Transverse colon (tissue), 4 donors: ENCODE measurements around the gene CBFA2T2. TPM values are rescaled to one million over a fixed set of nuclear protein-coding genes. Genes with fewer than 3 reads are reported as not detected.

ENCODE experiments used
- DNase-seq: peaks from one replicate; pipeline ENCODE4 v3.0.0-alpha.2; 2019
- H3K27ac ChIP-seq, 4 donors: fragments of 200-600 bp; sonication (generic); 2 replicates each; pipeline ENCODE4 v1.5.1; 2016 to 2018; ENCODE audit warnings: inconsistent platforms in 4 of 4
- H3K27me3 ChIP-seq: fragments of 200-600 bp; sonication (generic); 2 replicates; pipeline ENCODE4 v1.5.1; 2017; ENCODE audit warnings: inconsistent platforms
- H3K36me3 ChIP-seq, 4 donors: fragments of 200-600 bp; sonication (generic); 2 replicates each; pipeline ENCODE4 v1.5.1; 2017 to 2019; ENCODE audit warnings: inconsistent platforms in 4 of 4
- H3K4me1 ChIP-seq, 4 donors: fragments of 200-600 bp; sonication (generic); 2 replicates each; pipeline ENCODE4 v1.5.1; 2017 to 2020; ENCODE audit warnings: inconsistent platforms in 4 of 4
- H3K4me3 ChIP-seq, 4 donors: fragments of 200-600 bp; sonication (generic); 1 replicate in 1 of 4; 2 replicates in 3 of 4; pipeline versions ENCODE4 v1.5.1 to v1.6.1; 2017 to 2019; ENCODE audit warnings: inconsistent platforms in 4 of 4
- H3K9me3 ChIP-seq, 2 donors: fragments of 200-600 bp; sonication (generic); 2 replicates each; pipeline ENCODE4 v1.5.1; 2017 to 2019; ENCODE audit warnings: inconsistent platforms in 2 of 2
- EP300 ChIP-seq: sonication (generic); formaldehyde crosslinking; IDR thresholded peaks from one replicate; pipeline ENCODE4 v1.6.1; 2017; ENCODE audit warnings: antibody characterized with exemption, low read depth
- POLR2A ChIP-seq: fragments of 450-650 bp; IDR thresholded peaks from one replicate; pipeline ENCODE4 v1.6.1; 2016; ENCODE audit warnings: antibody characterized with exemption, mild to moderate bottlenecking, moderate library complexity
- POLR2AphosphoS5 ChIP-seq, 3 donors: sonication (generic); formaldehyde crosslinking; IDR thresholded peaks; one replicate each; pipeline ENCODE4 v1.6.1; 2016; ENCODE audit warnings: antibody characterized with exemption in 3 of 3
- WGBS, 2 donors: methylation state at CpG; one replicate each; pipeline ENCODE4 v1.1.5; 2018; ENCODE audit warnings: low coverage in 1 of 2; 5-methylcytosine and 5-hydroxymethylcytosine counted together
- in situ Hi-C, 4 donors: fragments of 200-750 bp; cut with MboI; loops; one replicate each; pipeline versions ENCODE4 v1.15.0 to v1.15.1; 2017; ENCODE audit warnings: low sequenced_read_pairs in 3 of 4, low pct_ligation_motif_present in 1 of 4, low pct_unique_long_range_greater_than_20kb in 1 of 4
- intact Hi-C: fragments of 100-400 bp; cut with DNase I; formaldehyde crosslinking; loops from one replicate; pipeline ENCODE4 v1.15.1; 2023; ENCODE audit warnings: low total_unique reads
- total RNA-seq, 4 donors: library from RNA; depleted of rRNA; stranded (reverse); fragments of >200 nt; gene quantifications; one replicate each; pipeline ENCODE4 v1.1.0, GENCODE V29; 2016
- TF ChIP-seq, protein P1 (sequence below), 5 experiments: fragments of 200-600 bp in 3 of 5; fragments of 450-650 bp in 2 of 5; sonication (generic) in 3 of 5; IDR thresholded peaks; 1 replicate in 2 of 5; 2 replicates in 3 of 5; pipeline ENCODE4 v1.5.1; 2016 to 2017; ENCODE audit warnings: antibody characterized with exemption in 5 of 5, inconsistent platforms in 3 of 5, mild to moderate bottlenecking in 2 of 5, moderate library complexity in 1 of 5

Gene CBFA2T2
- total RNA-seq, 4 donors from 2014 or later = 35.8 to 62.3 (median 46.6) TPM

DNA sequence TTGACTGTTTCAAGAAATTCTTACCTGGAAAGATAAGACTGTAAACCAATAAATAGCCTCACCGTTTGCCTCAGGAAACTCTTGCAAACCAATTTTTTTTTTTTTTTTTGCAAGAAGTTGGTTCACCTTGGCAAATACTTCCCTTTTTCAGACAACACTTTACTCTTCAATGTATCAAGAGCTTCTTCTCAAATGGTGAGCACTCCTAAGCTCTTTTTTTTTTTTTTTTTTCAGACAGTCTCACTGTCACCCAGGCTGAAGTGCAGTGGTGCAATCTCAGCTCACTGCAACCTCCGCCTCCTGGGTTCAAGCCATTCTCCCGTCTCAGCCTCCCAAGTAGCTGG is 23.6 kb upstream of the CBFA2T2 start:
- in situ Hi-C loops = loop anchor here in 1 of 4 donors (10.0 kb wide), 1 partner anchor 189 kb away; no protein-coding TSS in a partner anchor
- no peaks in the 10 kb centered on the region for H3K9me3 ChIP-seq
- no peak overlapping the region for H3K27ac ChIP-seq
- no peak overlapping the region for H3K4me3 ChIP-seq
- intact Hi-C loops = no loop called here
- DNase-seq = no peak
- H3K36me3 ChIP-seq = no peaks in the 10 kb centered on the region
- no peaks in the 10 kb centered on the region for H3K27me3 ChIP-seq
- TF ChIP-seq EP300 = no peak
- no peak for TF ChIP-seq POLR2AphosphoS5 (IDR thresholded peaks at IDR 0.05)
- TF ChIP-seq, protein P1, sequence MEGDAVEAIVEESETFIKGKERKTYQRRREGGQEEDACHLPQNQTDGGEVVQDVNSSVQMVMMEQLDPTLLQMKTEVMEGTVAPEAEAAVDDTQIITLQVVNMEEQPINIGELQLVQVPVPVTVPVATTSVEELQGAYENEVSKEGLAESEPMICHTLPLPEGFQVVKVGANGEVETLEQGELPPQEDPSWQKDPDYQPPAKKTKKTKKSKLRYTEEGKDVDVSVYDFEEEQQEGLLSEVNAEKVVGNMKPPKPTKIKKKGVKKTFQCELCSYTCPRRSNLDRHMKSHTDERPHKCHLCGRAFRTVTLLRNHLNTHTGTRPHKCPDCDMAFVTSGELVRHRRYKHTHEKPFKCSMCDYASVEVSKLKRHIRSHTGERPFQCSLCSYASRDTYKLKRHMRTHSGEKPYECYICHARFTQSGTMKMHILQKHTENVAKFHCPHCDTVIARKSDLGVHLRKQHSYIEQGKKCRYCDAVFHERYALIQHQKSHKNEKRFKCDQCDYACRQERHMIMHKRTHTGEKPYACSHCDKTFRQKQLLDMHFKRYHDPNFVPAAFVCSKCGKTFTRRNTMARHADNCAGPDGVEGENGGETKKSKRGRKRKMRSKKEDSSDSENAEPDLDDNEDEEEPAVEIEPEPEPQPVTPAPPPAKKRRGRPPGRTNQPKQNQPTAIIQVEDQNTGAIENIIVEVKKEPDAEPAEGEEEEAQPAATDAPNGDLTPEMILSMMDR (IDR thresholded peaks at IDR 0.05) = no peak
- no peak for TF ChIP-seq POLR2A
- no peaks in the 10 kb centered on the region for H3K4me1 ChIP-seq
- 39 to 69% methylated on average over 1 to 3 of the region's 3 CpGs for WGBS, 2 donors

DNA sequence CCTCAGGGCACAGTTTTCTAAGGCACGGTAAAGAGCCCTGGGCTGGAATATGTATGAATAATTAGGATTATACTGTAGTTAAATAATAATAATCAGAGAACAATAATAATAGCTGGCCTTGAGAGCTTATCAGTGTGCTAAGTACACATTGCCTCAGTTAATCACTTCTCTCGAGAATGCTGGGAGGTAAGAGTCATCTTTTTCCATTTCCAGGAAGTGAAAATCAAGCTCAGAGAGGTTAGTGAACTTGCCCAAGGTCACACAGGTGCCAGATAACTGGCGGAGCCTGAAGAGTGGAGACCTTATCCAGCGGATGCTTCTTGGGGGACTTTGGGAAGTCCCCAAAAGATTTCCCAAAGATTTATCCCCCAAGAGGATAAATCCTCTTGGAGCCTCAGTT is 19.4 kb upstream of the CBFA2T2 start:
- Histone ChIP-seq H3K27ac (no peak overlapping the region), H3K4me1 (peaks cover 0 to 21% (median 9%) of the 10 kb centered on the region in 4 donors), H3K27me3 (no peaks in the 10 kb centered on the region), H3K9me3 (no peaks in the 10 kb centered on the region), H3K36me3 (no peaks in the 10 kb centered on the region), H3K4me3 (no peak overlapping the region)
- intact Hi-C loops = no loop called here
- no peak for TF ChIP-seq POLR2AphosphoS5 (IDR thresholded peaks at IDR 0.05)
- TF ChIP-seq EP300 = no peak
- no peak for TF ChIP-seq POLR2A
- TF ChIP-seq, protein P1 (IDR thresholded peaks at IDR 0.05) = no peak
- DNase-seq = no peak
- in situ Hi-C loops = no loop called here
- 77% methylated on average over 4 of the region's 4 CpGs; no CpG with 5 or more reads in 1 of the 2 donors for WGBS, 2 donors

DNA sequence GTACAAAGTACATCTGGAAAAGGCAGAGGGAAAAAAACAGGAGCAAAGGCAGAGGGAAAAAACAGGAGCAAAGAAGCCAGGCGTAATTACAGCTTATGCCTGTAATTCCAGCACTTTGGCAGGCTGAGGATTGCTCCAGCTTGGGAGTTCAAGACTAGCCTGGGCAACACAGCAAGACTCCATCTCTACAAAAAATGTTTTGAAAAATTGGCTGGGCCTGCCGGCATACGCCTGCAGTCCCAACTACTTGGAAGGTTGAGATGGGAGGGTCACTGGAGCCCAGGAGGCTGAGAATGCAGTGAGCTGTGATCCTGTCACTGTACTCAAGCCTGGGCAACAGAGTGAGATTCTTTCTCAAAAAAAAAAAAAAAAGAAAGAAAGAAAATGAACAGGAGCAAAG is 19.0 kb upstream of the CBFA2T2 start:
- in situ Hi-C loops = no loop called here

DNA sequence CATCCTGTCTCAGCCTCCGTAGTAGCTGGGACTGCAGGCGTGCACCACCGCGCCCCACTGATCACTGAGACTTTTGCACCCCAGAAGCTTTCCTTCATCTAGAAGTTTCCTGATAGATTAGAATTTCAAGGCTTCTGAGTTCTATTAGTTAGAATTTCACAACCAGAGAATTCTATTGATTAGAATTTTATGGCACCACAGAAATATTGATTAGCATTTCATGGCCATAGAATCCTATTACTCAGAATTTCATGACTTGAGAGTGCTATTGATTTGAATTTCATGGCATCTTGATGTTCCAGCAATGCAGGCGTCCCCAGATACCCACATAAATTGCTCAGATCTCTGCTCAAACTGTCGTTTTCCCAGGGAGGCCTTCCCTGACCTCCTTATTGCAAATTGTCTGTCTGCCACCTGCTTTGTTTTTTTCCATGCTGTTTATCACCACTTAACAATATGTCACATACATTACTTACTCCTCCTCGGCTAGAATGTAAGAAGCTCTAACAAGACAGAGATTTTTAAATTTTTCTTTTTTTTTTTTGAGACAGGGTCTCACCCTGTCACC is 16.9 kb upstream of the CBFA2T2 start:
- Histone ChIP-seq H3K4me3 (no peak overlapping the region), H3K36me3 (no peaks in the 10 kb centered on the region), H3K9me3 (no peaks in the 10 kb centered on the region), H3K27ac (peak overlapping the region in 1 of 4 donors; percentile 84), H3K4me1 (peaks cover 0 to 46% (median 28%) of the 10 kb centered on the region in 4 donors), H3K27me3 (no peaks in the 10 kb centered on the region)
- TF ChIP-seq EP300 = no peak
- no peak for TF ChIP-seq POLR2A
- TF ChIP-seq POLR2AphosphoS5 (IDR thresholded peaks at IDR 0.05) = no peak
- TF ChIP-seq, protein P1 (IDR thresholded peaks at IDR 0.05) = no peak
- in situ Hi-C loops (no loop called here), intact Hi-C loops (no loop called here)
- WGBS, 2 donors = 79 to 84% methylated on average over 3 to 7 of the region's 7 CpGs
- no peak for DNase-seq

More for the DNA sequence above, 19.0 kb upstream of the CBFA2T2 start:
- no peak for DNase-seq
- Histone ChIP-seq H3K4me1 (peaks cover 0 to 25% (median 13%) of the 10 kb centered on the region in 4 donors), H3K9me3 (no peaks in the 10 kb centered on the region), H3K27me3 (no peaks in the 10 kb centered on the region), H3K4me3 (no peak overlapping the region), H3K36me3 (no peaks in the 10 kb centered on the region), H3K27ac (no peak overlapping the region)
- TF ChIP-seq POLR2AphosphoS5 (IDR thresholded peaks at IDR 0.05) (no peak), EP300 (no peak)
- TF ChIP-seq, protein P1 (IDR thresholded peaks at IDR 0.05) = no peak
- intact Hi-C loops = no loop called here
- WGBS, 2 donors = 87% methylated on average over 3 of the region's 3 CpGs; no CpG with 5 or more reads in 1 of the 2 donors
